ENCODE results near the gene ZRANB1.

- TF ChIP-seq CTCF (IDR thresholded peaks at IDR 0.05) (no peak), POLR2A (IDR thresholded peaks at IDR 0.05) (no peak)
These were observed 20.5 kb downstream of the ZRANB1 start for GRCh38 chr10:124962421-124962820.

All from thyroid gland (tissue), 4 donors.